Heart left ventricle (tissue), 16 donors: ENCODE results near the gene ELOVL3. TPM values are rescaled to one million over a fixed set of nuclear protein-coding genes. Genes with fewer than 3 reads are reported as not detected.
"Not testable (repeated sequence)": the region's sequence is repeated elsewhere in the genome, so short reads cannot be mapped to it uniquely, and the experiment has no call there.

Source experiments
- ATAC-seq, 4 donors: fragments of 200-7000 bp; cut with Tn5 transposase; one replicate each; pipeline ENCODE4 v1.9.1; 2020 to 2022; ENCODE audit warnings: moderate library complexity in 4 of 4, mild to moderate bottlenecking in 3 of 4, moderate number of reproducible peaks in 1 of 4
- DNase-seq, 5 donors: peaks; one replicate each; pipeline ENCODE4 v3.0.0-alpha.2; 2020
- H3K27ac ChIP-seq, 12 donors: fragments of 200-600 bp; sonication (generic) in 4 of 12; one replicate each; pipeline versions ENCODE4 v1.5.0 to v1.8.0; 2016 to 2022; ENCODE audit warnings: mild to moderate bottlenecking in 2 of 12
- H3K27me3 ChIP-seq, 9 donors: fragments of 200-600 bp; sonication (generic) in 2 of 9; one replicate each; pipeline versions ENCODE4 v1.5.1 to v1.8.0; 2016 to 2022; ENCODE audit warnings: mild to moderate bottlenecking in 3 of 9
- H3K36me3 ChIP-seq, 9 donors: fragments of 200-600 bp; sonication (generic) in 2 of 9; one replicate each; pipeline versions ENCODE4 v1.5.0 to v1.8.0; 2018 to 2022; ENCODE audit warnings: mild to moderate bottlenecking in 2 of 9
- H3K4me1 ChIP-seq, 12 donors: fragments of 200-600 bp; sonication (generic) in 4 of 12; one replicate each; pipeline versions ENCODE4 v1.5.0 to v1.8.0; 2016 to 2022; ENCODE audit warnings: mild to moderate bottlenecking in 3 of 12
- H3K4me3 ChIP-seq, 12 donors: fragments of 200-600 bp; sonication (generic) in 4 of 12; one replicate each; pipeline versions ENCODE4 v1.5.0 to v1.8.0; 2017 to 2022; ENCODE audit warnings: mild to moderate bottlenecking in 9 of 12, moderate library complexity in 4 of 12
- H3K9me3 ChIP-seq, 12 donors: fragments of 200-600 bp; sonication (generic) in 4 of 12; one replicate each; pipeline versions ENCODE4 v1.5.0 to v1.8.0; 2016 to 2022; ENCODE audit warnings: mild to moderate bottlenecking in 1 of 12
- POLR2A ChIP-seq, 2 donors: fragments of 450-650 bp; IDR thresholded peaks; one replicate each; pipeline ENCODE4 v1.6.1; 2017; ENCODE audit warnings: antibody characterized with exemption in 2 of 2, mild to moderate bottlenecking in 2 of 2, moderate library complexity in 2 of 2
- WGBS, 4 donors: extraction: QIAGEN DNeasy Blood & Tissue Kit in 2 of 4; methylation state at CpG; one replicate each; pipeline versions ENCODE4 v1.1.5 to v1.1.7; 2013 to 2018; 5-methylcytosine and 5-hydroxymethylcytosine counted together
- intact Hi-C, 10 donors: fragments of 100-400 bp; cut with DNase I; formaldehyde crosslinking; loops; one replicate each; pipeline versions ENCODE4 v1.11.1 to v1.14.2; 2022
- polyA plus RNA-seq, 2 donors: library from polyadenylated mRNA; stranded (reverse); fragments of 200-250 nt; gene quantifications; one replicate each; pipeline ENCODE4 v1.2.3, GENCODE V29; 2013
- total RNA-seq, 9 donors: library from RNA; depleted of rRNA in 2 of 9; stranded (reverse); fragments of >200 nt in 2 of 9; fragmentation: NEBNext Ultra II Directional in 3 of 9; extraction: Animal tissue kit (Norgen Biotek cat#: 25700) in 3 of 9; gene quantifications; one replicate each; pipeline versions ENCODE4 v1.1.0 to v1.2.4, GENCODE V29; 2016 to 2023
- TF ChIP-seq, protein P1 (sequence below), 12 donors: fragments of 200-600 bp; sonication (generic) in 4 of 12; IDR thresholded peaks; one replicate each; pipeline versions ENCODE4 v1.5.0 to v1.8.0; 2018 to 2022; ENCODE audit warnings: antibody characterized with exemption in 12 of 12, mild to moderate bottlenecking in 5 of 12
- donor health status: ischemic (EF 13 %, LVEDD 7.1; RV severe dilation, severe dysfunction).
- donor health status: healthy with polysubstance abuse.
- donor health status: DM: no; HTN: yes; CAD: no.
- donor health status: DM: no; HTN: no; CAD: no.
- donor health status: ischemic (EF 25% LVEDD 6.9; RV normal size, moderate dysfunction).
- donor health status: ischemic (EF 25% LVEDD 5.7; RV mildly dilated, moderate dysfunction).
- donor health status: healthy.
- donor health status: DM: yes; HTN: yes; CAD: no.
- donor health status: ischemic (EF 35%, LVEDD 5.7; RV mildly dilated, moderate dysfunction).
- donor health status: nonischemic (EF 11% LVEDD 7.7; RV severe dilation, severe dysfunction).
- donor health status: DM: yes; HTN: yes; CAD: no.
- donor health status: PGD.
- donor health status: ischemic (EF 29% LVEDD 5.4; RV normal size, mild dysfunction).
- donor health status: nonischemic (EF 23%, LVEDD 6.1; RV moderate dilation, normal function).

Gene ELOVL3
- total and polyA plus RNA-seq, 11 donors, result 0.17 to 0.25 (median 0.20) TPM; not detected in 8

DNA sequence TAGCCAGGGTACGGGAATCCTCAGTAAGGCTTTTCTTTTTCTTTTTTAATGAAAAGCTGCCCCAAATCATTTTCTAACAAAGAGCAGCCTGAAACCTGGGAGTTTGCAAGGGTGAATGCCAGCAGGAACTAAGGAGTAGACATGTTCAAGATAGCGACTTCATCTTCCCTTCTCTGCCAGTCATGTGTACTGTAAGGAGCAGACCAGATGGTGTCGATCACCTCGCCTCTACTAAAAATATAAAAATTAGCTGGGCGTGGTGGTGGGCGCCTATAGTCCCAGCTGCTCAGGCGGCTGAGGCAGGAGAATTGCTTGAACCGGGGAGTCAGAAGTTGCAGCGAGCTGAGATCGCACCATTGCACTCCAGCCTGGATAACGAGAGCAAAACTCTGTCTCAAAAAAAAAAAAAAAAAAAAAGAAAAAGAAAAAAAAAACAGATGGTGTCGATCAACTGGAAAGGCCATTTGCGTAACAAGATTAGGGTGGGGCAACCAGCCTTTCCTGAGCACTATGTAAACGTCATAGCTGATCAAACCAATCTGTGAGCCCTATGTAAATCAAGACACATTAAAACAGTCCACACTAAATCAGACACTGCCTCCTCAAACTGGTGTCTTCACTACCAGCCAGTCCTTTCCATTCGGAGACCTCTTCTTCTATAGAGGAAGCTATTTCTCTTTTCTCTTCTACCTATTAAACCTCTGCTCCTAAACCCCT, 40.1 kb upstream of the ELOVL3 start:
- Histone ChIP-seq H3K9me3 (no peaks in the 10 kb centered on the region), H3K27me3 (no peaks in the 10 kb centered on the region), H3K4me3 (peak overlapping the region in 1 of 12 donors; percentile 12), H3K36me3 (no peaks in the 10 kb centered on the region), H3K27ac (no peak overlapping the region), H3K4me1 (peaks cover 0 to 19% (median 0%) of the 10 kb centered on the region in 12 donors)
- intact Hi-C loops, result no loop called here
- TF ChIP-seq POLR2A (IDR thresholded peaks at IDR 0.05), result no peak
- TF ChIP-seq, protein P1, sequence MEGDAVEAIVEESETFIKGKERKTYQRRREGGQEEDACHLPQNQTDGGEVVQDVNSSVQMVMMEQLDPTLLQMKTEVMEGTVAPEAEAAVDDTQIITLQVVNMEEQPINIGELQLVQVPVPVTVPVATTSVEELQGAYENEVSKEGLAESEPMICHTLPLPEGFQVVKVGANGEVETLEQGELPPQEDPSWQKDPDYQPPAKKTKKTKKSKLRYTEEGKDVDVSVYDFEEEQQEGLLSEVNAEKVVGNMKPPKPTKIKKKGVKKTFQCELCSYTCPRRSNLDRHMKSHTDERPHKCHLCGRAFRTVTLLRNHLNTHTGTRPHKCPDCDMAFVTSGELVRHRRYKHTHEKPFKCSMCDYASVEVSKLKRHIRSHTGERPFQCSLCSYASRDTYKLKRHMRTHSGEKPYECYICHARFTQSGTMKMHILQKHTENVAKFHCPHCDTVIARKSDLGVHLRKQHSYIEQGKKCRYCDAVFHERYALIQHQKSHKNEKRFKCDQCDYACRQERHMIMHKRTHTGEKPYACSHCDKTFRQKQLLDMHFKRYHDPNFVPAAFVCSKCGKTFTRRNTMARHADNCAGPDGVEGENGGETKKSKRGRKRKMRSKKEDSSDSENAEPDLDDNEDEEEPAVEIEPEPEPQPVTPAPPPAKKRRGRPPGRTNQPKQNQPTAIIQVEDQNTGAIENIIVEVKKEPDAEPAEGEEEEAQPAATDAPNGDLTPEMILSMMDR (IDR thresholded peaks at IDR 0.05), result no peak
- no peak for DNase-seq
- ATAC-seq, result peak in 2 of 4 donors; percentile 56 to 77
- 77 to 81% (median 80%) methylated on average over 15 of the region's 15 CpGs for WGBS, 4 donors

DNA sequence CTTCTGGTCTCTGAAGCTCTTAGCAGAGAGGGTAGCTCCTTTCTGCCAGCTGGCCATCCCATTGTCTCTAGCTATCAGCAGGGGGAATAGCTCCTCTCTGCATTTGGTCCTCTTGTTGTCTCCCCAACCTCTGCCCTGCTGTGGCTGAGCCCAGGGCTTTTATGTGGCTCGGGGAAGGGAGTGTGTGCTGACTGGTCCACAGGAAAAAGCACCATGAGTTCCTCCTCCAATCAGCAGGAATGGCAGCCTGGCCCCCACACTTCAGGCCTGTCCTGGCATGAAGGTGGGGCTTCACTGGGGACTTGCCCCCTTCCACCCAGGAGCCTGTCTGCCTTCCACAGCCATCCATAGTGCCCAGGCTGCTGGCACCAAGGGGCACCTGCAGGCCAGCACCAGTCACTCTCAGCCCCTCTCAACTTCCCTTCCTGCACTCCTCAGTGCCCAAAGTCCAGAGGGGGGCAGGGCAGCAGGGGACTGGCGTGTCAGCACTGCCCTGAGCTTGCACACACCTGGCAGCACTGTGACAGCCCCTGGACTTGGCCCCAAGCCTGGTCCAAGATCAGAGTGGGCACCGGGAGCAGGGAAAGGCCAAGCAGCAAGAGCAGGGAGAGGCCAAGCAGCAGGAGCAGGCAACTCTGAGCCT, 37.7 kb upstream of the ELOVL3 start:
- WGBS, 4 donors, result 66 to 86% (median 77%) methylated on average over 2 to 3 of the region's 3 CpGs
- Histone ChIP-seq H3K36me3 (no peaks in the 10 kb centered on the region), H3K4me3 (no peak overlapping the region), H3K27me3 (no peaks in the 10 kb centered on the region), H3K4me1 (peaks cover 0 to 19% (median 0%) of the 10 kb centered on the region in 12 donors), H3K9me3 (peaks cover 0 to 3% (median 0%) of the 10 kb centered on the region in 12 donors), H3K27ac (no peak overlapping the region)
- peak in 1 of 4 donors; percentile 44 for ATAC-seq
- DNase-seq, result no peak
- intact Hi-C loops, result no loop called here
- TF ChIP-seq, protein P1 (IDR thresholded peaks at IDR 0.05), result no peak
- no peak for TF ChIP-seq POLR2A (IDR thresholded peaks at IDR 0.05)

DNA sequence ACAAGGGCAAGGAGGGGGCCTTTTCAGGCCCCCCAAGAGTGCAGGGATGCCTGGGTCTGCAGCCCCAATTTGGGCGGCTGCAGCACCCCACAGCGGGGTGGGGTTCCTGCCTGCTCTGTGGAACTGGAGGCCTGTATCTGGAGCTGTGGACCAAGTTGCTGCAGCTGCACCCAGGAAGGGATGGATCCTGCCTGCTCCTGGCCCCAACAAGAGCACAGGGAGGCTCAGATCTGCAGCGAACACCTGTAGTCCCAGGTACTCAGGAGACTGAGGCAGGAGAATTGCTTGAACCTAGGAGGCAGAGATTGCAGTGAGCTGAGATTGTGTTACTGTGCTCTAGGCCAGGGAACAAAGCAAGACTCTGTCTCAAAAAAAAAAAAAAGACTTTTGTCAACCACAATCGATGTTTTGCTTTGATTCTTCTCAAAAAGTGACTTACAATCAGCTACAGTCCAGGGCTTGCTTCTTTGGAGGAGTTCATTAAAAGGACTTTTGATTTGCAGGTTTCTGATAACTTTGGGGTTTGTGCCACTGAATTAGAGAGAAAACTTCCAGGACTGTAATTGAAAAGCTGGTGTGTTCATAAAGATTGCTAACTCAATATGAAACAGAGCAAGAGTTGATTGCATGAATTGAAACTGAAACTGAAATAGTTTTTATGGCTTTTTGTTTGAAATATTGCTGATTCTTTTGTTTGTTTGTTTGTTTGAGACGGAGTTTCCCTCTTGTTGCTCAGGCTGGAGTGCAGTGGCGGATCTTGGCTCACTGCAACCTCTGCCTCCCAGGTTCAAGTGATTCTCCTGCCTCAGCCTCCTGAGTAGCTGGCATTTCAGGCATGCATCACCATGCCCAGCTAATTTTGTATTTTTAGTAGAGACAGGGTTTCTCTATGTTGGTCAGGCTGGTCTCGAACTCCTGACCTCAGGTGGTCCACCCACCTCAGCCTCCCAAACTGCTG, 36.9 kb upstream of the ELOVL3 start:
- intact Hi-C loops, result not testable (repeated sequence)
- H3K4me3 ChIP-seq, result peak overlapping the region in 1 of 12 donors; percentile 13

DNA sequence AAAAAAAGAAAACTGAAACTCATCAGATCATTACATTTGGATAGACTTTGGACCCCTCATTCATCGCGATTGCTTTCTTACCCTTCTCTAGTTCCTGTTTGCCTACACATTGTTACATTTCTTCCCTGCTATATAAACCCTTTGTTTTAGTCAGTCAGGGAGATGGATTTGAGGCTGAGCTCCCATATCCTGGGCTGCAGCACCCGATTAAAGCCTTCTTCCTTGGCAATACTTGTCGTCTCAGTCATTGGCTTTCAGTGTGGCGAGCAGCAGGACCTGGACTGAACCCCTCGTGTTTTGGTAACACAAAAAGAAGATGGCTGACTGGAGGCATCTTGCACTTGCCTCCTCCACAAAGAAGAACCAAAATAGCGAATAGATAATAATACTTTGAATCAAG, 34.1 kb upstream of the ELOVL3 start:
- H3K27me3 ChIP-seq, result no peaks in the 10 kb centered on the region
- no peak overlapping the region for H3K4me3 ChIP-seq
- ATAC-seq (no peak), DNase-seq (no peak)
- H3K36me3 ChIP-seq, result no peaks in the 10 kb centered on the region
- 75 to 81% (median 76%) methylated on average over 7 of the region's 7 CpGs for WGBS, 4 donors
- no peak for TF ChIP-seq POLR2A (IDR thresholded peaks at IDR 0.05)
- TF ChIP-seq, protein P1 (IDR thresholded peaks at IDR 0.05), result no peak
- H3K9me3 ChIP-seq, result peaks cover 0 to 3% (median 0%) of the 10 kb centered on the region in 12 donors
- H3K27ac ChIP-seq, result no peak overlapping the region
- H3K4me1 ChIP-seq, result peaks cover 0 to 19% (median 0%) of the 10 kb centered on the region in 12 donors
- intact Hi-C loops, result no loop called here

More for the DNA sequence above, 36.9 kb upstream of the ELOVL3 start:
- not testable (repeated sequence) for DNase-seq, ATAC-seq, H3K9me3 ChIP-seq, H3K27me3 ChIP-seq, H3K36me3 ChIP-seq
- WGBS, 4 donors, result 76 to 85% (median 81%) methylated on average over 5 to 7 of the region's 7 CpGs
- peaks cover 0 to 19% (median 0%) of the 10 kb centered on the region in 12 donors for H3K4me1 ChIP-seq
- peak overlapping the region in 1 of 12 donors; percentile 71 for H3K27ac ChIP-seq
